Measurements from ENCODE around the gene RABGAP1L. TPM values are rescaled to one million over a fixed set of nuclear protein-coding genes. Genes with fewer than 3 reads are reported as not detected.

RABGAP1L gene
- total RNA-seq, 1 experiment from 2014 or later = 14.0 TPM

DNA sequence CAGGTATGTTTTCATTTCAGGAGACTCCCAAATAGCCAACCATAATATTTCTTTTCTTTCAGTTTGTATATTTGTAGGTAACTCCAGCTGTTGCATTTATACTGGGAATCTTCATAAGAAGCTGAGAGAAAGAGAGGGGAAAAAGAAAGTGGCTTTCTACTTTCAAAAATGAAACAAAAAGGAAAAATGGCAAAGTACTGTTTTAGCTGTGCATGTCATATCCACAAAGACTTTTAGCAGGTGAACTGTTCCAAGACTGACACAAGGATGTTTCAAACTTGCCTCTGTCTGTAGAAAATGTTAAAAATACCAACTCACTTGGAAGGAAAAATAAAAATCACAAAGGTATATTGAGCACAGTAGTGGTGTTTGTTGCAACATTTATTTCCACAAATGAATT, 798.5 kb downstream of the RABGAP1L start:
- DNase-seq (ENCODE audit: low read depth) = no peak

DNA sequence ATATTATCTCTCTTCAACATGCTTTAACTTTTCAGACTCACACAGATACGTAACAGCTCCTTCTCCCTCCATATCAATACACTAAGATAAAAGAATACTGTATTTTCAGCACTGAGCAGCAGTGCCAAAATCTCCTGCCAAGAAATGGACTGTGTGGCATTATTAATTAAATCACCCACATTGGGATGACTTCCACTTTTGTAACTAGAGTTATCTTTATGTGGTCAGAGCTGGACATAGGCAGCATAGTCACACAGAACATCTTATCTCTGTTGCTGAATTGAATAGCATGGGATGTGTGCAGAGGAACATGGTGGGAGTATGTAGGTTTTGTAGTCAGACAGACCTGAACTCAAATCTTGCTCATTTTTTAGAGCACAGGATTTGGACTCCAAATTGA, 799.1 kb downstream of the RABGAP1L start:
- no peak for DNase-seq (ENCODE audit: low read depth)

DNA sequence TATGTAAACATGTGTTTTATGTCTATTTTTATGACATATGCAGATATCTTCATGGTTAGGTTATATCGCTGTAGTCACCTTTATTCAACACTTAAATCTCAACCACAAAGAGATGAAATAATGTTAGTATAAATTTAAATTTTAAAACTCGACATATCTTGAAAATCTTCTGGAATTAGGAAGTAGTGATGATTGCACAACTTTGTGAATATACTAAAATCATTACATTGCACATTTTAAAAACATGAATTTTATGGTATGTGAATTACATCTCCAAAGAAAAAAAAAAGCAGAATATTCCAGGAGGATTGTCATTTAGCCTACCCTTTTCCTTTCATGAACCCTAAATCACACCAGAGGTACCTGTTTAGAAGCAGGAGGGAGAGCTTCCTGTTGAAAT, 801.0 kb downstream of the RABGAP1L start:
- DNase-seq (ENCODE audit: low read depth) = no peak

- DNase-seq (ENCODE audit: low read depth) = peak; percentile 36
These were observed 804.3 kb downstream of the RABGAP1L start for GRCh38 chr1:174963529-174964125.

DNA sequence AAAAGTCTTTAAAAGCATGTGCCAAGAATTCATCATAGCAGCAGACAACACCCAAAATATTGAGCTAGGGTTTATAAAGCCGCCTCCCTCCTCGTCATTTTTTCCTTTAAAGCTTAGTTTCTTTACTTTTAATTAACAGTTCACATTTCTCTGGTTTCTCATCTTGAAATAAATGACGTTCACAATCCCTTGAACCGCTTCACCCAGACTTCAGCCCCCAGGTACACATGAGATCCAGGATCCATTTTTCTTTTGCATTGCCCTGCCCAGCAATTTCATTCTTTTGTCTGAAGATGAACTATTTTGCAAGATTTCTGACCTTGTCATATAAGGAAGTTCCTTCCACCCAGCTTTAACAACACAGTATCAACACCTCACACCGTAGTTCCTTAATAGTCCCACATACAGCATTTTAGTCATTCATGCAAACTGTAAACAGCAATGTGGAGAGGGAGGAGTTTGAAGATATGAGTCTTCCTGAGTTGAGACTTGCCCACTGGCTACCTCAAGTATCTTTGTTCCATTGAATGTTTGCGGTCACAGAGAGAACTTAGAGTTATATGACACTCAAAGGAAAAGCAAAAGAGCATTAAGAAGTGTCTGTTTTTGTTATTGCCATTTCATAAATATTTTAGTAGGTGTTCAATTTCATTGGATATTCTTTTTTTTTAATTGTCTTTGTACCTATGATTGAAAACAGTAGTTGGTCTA, 805.1 kb downstream of the RABGAP1L start:
- no peak for DNase-seq (ENCODE audit: low read depth)

GRCh38 chr1:174964972-174965361, 805.6 kb downstream of the RABGAP1L start:
- no peak for DNase-seq (ENCODE audit: low read depth)

DNA sequence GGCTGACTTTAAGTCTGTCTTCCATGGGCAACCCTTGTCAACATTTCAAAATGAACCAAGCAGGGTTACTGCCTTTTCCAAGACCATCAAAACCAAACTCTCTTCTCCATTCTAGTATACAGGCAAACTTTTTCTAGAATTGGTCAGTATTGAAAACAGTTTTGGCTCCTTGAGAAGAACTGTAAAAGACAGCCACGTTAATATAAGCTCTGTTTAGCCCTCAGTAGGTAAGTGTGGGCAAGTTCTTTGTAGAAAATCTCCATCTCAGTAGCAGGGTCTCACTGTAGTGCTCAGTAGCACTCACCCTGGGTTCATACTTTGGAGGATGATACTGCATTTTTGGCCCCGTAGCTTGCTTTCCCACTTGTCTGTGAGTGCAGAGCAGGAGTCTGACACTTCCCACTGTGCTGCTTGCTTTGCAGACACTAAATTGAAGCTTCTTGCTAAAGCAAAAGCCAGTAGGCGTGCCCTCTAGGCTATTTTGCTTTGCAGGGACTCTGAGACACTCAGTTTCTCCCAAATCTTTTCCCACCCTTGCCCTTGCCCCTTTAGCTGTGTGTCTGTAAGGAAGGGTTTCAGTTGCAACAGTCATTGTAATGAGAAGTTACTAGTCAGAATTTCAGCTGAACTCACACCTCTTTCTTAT, 806.2 kb downstream of the RABGAP1L start:
- DNase-seq (ENCODE audit: low read depth) = no peak

- no peak for DNase-seq (ENCODE audit: low read depth)
These were observed 806.8 kb downstream of the RABGAP1L start for GRCh38 chr1:174966008-174966572.

DNA sequence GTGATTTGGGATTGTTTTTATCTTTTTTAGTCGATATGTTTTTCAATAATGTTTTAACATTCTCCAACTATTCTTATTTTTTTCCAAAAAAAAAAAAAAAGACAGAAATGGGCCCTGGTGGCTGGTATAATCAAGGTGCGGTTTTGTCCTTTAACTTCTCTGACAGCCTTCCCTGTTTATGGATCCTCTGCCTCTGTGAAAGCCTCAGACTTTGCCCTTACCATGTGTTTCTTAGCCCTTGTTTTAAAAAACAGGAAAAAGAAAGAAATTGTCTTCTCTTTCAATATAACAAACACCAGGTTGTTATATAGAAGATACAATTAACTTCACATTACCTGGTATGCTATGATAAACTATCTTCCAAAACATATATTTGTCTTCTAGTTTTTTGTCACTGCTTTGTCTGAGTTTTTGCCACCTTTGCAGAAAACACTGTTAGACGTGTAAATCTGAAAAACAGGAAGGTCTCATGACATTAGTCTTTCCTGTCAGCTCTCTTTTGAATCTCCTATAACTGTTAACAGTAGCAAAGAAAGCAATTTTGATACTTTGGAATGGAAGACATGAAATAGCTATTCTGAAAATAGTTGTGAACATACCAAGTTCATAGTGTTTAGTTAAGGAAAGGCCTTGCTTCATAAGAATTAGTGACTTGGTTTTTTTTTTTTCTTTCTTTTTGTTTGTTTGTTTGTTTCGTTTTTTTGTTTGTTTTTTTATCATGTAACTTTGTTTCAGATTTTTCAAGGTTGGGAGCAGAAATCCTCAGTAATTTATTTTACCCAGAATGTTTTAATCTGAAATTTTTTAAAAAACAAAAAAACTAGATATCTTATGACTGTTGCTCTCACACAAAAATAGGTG, 808.8 kb downstream of the RABGAP1L start:
- no peak for DNase-seq (ENCODE audit: low read depth)

DNA sequence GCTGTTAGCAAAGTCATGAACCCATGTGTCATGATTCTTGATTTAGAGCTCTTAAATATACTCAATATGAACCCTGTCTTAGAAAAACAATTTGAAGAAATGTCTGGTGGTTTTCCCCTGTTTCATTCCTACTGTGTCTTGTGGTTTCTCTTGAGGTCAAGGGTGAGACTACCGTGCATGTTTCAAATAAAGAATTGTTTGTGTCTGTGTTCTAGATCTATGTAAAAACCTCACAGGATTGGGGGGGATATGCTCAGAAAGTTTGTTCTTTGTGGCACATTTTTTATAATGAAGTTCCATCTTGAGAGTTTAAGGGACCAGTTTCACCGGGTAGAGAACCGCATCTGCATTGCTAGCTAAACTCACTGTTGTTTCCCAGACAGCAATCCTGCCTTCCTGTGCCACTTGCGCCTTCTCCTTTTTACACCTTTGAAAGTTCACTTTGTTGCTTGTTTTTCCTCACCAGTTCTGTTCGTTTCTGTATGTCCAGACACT, 809.5 kb downstream of the RABGAP1L start:
- DNase-seq (ENCODE audit: low read depth) = peak; percentile 88

DNA sequence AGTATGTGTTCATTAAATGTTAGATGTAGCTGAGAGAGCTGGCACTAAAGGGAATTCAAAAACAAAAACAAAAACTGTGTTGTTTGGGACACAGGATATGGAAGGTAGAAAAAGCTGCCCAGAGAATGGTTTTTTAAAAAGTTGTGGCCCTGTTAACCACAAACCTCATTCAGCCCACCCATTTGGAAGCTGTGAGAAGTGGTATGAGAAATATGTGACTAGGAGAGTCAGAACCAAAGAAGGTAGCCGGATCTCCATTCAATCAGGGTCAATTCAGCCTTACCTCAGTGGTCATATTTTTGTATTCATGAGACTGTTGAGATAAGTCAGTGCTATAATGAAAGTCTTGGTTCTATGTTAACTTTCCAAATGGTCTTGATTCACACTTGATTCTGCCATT, 810.7 kb downstream of the RABGAP1L start:
- DNase-seq (ENCODE audit: low read depth) = no peak

DNA sequence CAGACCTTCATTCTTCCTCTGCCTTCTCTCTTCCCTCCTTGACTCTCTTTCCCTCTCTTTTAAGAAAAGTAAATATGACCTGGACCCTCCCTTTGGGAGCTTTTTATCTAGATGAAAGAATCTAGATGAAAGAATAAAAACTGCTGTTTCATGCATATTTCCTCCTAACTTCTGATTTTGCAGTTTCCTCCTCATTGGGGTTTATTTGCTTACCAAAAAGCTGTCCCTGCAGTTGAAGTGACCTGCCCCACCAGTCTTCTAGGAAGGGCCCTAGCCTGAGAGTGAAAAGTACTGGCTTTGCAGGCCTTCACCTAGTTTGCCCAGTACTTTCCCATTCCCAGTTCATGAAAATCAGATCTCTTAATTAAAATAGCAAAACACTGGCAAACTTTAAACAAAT, 812.1 kb downstream of the RABGAP1L start:
- DNase-seq (ENCODE audit: low read depth) = no peak

GRCh38 chr1:174971902-174972301, 812.6 kb downstream of the RABGAP1L start:
- no peak for DNase-seq (ENCODE audit: low read depth)

- DNase-seq (ENCODE audit: low read depth) = no peak
These were observed 815.4 kb downstream of the RABGAP1L start for GRCh38 chr1:174974711-174975119.

DNA sequence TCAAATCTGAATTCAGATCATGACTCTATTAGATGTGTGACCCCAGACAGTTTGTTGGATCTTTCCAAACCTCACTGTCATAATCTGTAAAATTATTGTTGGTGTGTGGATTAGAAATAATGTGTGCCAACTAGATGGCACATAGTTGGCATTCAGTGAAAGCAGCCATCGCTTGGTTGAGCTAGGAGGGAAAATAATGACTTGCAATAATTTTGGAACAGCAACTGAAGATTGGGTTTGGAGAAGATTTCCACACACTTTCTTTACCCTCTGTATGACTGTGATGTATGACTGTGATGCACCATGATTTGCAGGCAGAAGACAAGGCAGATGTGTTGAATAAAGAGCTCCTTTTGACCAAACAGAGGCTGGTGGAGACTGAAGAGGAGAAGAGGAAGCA, 816.4 kb downstream of the RABGAP1L start:
- no peak for DNase-seq (ENCODE audit: low read depth)

- DNase-seq (ENCODE audit: low read depth) = peak; percentile 58
These were observed 817.3 kb downstream of the RABGAP1L start for GRCh38 chr1:174976436-174977108.

GRCh38 chr1:174982971-174983689, 823.8 kb downstream of the RABGAP1L start:
- DNase-seq (ENCODE audit: low read depth) = peak; percentile 57

DNA sequence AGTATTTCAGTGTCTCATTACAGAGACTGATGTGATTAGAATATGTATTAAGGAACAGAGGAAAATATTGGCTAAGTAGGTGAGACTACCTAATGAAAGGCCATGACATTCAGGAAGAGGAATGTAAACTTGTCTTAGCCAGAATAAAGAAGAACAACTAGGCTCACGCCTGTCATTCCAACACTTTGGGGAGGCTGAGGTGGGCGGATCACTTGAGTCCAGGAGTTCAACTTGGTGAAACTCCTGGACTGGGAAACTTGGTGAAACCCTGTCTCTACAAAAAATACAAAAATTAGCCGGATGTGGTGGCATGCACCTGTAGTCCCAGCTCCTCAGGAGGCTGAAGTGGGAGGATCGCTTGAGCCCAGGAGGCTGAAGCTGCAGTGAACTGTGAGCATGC, 825.6 kb downstream of the RABGAP1L start:
- no peak for DNase-seq (ENCODE audit: low read depth)

DNA sequence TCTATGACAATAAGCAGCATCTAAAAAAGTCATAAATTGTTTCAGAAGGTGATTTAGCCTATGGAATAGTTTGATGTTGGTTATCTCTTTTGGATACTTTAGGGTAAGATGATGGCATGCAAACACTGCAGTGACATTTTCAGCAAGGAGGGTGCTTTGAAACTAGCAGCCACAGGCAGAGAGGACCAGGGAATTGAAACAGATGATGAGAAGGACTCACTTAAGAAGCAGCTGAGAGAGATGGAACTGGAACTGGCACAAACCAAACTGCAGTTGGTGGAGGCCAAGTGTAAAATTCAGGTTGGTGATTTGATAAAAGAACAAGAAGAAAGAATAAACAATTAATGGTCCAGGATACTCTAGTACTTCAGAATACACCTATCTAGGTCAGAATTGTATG, 829.2 kb downstream of the RABGAP1L start:
- no peak for DNase-seq (ENCODE audit: low read depth)

DNA sequence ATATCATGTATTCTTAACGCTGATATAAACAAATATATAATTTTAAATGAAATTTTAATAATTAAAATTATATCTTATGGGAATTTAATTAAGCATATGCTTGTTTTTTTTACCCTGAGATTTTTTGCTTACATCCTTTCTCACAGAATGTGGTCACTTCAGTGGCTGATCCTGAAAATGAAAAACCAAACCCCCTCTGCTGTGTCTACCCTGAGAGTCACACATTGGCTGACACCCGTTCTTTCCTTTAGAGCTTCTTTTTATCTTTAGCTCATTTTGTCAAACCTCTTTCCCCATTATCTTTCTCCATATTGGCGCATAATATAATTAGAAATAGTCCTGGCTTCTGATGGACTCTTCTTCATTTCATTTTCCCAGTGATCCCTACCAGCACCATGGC, 829.7 kb downstream of the RABGAP1L start:
- DNase-seq (ENCODE audit: low read depth) = no peak

All from LHCN-M2 (cell line).